ENCODE measurements around the gene NLGN3.

DNA sequence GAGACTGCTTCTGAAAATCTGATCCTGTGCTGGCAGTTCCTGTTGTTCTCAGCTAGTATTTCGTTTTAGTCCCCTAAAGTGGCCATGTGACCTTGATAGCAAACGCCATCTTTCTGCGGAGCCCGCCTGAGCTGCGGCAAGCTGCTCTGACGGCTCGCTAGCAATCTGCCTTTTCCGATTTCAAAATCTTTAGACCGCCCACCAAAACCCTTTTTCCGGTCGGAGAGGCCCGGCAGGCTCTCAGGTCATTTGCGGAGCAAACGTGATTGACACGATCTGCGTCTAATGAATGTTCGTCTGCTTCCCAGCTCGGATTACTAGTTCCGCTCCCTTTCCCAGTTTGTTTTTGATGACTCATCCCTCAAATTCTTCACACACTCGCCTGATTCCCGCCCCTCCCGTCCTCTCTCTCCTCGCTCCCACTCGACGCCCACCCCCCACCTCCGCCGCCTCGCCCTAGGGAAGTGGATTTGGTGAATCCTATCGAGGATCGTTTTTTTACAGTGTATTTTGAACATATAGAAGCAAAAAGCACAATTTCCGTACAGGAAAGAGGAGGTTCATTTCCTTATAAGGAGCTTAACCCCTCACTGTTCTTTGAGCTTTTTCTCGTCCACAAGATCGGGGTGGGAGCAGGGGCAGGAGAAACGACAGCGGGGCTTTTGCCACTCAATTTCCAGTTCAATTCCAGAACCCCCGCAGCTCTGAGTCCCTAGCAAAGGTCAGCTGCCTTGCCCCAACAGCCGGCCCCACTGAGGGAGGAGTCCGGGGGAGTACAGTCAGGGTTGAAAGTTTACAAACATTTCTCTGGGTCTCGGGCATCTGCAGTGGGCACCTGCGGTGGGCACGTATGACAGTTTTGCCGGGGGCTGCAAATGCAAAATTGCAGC is 37.5 kb downstream of the NLGN3 start:
- TF ChIP-seq, protein P1, sequence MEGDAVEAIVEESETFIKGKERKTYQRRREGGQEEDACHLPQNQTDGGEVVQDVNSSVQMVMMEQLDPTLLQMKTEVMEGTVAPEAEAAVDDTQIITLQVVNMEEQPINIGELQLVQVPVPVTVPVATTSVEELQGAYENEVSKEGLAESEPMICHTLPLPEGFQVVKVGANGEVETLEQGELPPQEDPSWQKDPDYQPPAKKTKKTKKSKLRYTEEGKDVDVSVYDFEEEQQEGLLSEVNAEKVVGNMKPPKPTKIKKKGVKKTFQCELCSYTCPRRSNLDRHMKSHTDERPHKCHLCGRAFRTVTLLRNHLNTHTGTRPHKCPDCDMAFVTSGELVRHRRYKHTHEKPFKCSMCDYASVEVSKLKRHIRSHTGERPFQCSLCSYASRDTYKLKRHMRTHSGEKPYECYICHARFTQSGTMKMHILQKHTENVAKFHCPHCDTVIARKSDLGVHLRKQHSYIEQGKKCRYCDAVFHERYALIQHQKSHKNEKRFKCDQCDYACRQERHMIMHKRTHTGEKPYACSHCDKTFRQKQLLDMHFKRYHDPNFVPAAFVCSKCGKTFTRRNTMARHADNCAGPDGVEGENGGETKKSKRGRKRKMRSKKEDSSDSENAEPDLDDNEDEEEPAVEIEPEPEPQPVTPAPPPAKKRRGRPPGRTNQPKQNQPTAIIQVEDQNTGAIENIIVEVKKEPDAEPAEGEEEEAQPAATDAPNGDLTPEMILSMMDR (IDR thresholded peaks at IDR 0.05; ENCODE audit: poor library complexity, severe bottlenecking), result no peak
- no peak for TF ChIP-seq EZH2 (IDR thresholded peaks at IDR 0.05; ENCODE audit: borderline replicate concordance, insufficient read depth, low read length, poor library complexity, severe bottlenecking)
- TF ChIP-seq POLR2AphosphoS5 (IDR thresholded peaks at IDR 0.05), result peak; percentile 53
- no peak for TF ChIP-seq EP300 (conservative IDR thresholded peaks at IDR 0.05; ENCODE audit: poor library complexity, severe bottlenecking)
- no peak for TF ChIP-seq SMC3 (conservative IDR thresholded peaks at IDR 0.05; ENCODE audit: poor library complexity)

All from neural cell (in vitro differentiated cells).